GM12878 (cell line): ENCODE results near the gene ADCY7. TPM values are rescaled to one million over a fixed set of nuclear protein-coding genes. Genes with fewer than 3 reads are reported as not detected.

ENCODE experiments used
- ATAC-seq: fragments of 200-7000 bp; cut with Tn5 transposase; 3 replicates; pipeline ENCODE4 v1.9.1; 2020; ENCODE audit warnings: mild to moderate bottlenecking, moderate library complexity
- BruUV-seq: library from RNA; stranded (reverse); fragments of 400-500 nt; replicated peaks from 2 replicates; lab custom pipeline; 2021; lab: Mats Ljungman, UMichigan
- CTCF ChIA-PET: fragments of 300-600 bp; sonication (Branson Sonifier 250); formaldehyde crosslinking; extraction: SDS; loops from one replicate; lab custom pipeline; 2021; ENCODE audit warnings: inconsistent platforms; lab: Yijun Ruan, JAX
- POLR2A ChIA-PET: fragments of 350-600 bp; formaldehyde crosslinking; extraction: SDS; loops from one replicate; lab custom pipeline; 2021; ENCODE audit warnings: inconsistent platforms; lab: Charles Lee
- RAD21 ChIA-PET: fragments of 300-600 bp; sonication (Branson Sonifier 250); formaldehyde crosslinking; loops from one replicate; lab custom pipeline; 2023; ENCODE audit warnings: antibody characterized with exemption; ENCODE audit not compliant: unreplicated experiment; lab: Charles Lee
- SMC1A ChIA-PET: fragments of 300-600 bp; sonication (Branson Sonifier 250); formaldehyde crosslinking; loops from one replicate; lab custom pipeline; 2023; ENCODE audit not compliant: unreplicated experiment, uncharacterized antibody; lab: Charles Lee
- DNase-seq: peaks from one replicate; pipeline ENCODE4 v3.0.0-alpha.2; 2011; ENCODE audit warnings: low read depth, low spot score
- FAIRE-seq: peaks from 3 replicates; lab custom pipeline; 2011; peaks lifted over from hg19 to GRCh38; lab: Jason Lieb, UNC
- H2AFZ ChIP-seq: 2 replicates; pipeline ENCODE4 v1.6.0; 2011; ENCODE audit warnings: low read depth, low read length, control low read depth; ENCODE audit not compliant: control insufficient read depth
- H3K27ac ChIP-seq: 2 replicates; pipeline ENCODE4 v1.5.1; 2011; ENCODE audit warnings: control low read depth; ENCODE audit not compliant: control insufficient read depth, insufficient read depth
- H3K27me3 ChIP-seq, 2 experiments: replicated peaks in 1 of 2; 2 replicates each; pipeline versions ENCODE4 v1.6.0 to v1.6.1; 2011; ENCODE audit warnings: low read length in 1 of 2; ENCODE audit not compliant: control insufficient read depth in 2 of 2, insufficient read depth in 2 of 2
- H3K36me3 ChIP-seq, 2 experiments: 2 replicates each; pipeline ENCODE4 v1.5.1; 2011; ENCODE audit warnings: low read length in 1 of 2; ENCODE audit not compliant: control insufficient read depth in 2 of 2, insufficient read depth in 2 of 2
- H3K4me1 ChIP-seq: 2 replicates; pipeline ENCODE4 v1.6.1; 2011; ENCODE audit warnings: mild to moderate bottlenecking, low read length, moderate library complexity, mixed read lengths; ENCODE audit not compliant: control insufficient read depth, insufficient read depth
- H3K4me2 ChIP-seq: 2 replicates; pipeline ENCODE4 v1.6.0; 2011; ENCODE audit warnings: control low read depth; ENCODE audit not compliant: control insufficient read depth, insufficient read depth
- H3K4me3 ChIP-seq: fragments of 200-600 bp; sonication (generic); 2 replicates; pipeline ENCODE4 v1.5.1; 2016
- H3K79me2 ChIP-seq: 2 replicates; pipeline ENCODE4 v1.6.0; 2011; ENCODE audit warnings: low read length; ENCODE audit not compliant: control insufficient read depth, insufficient read depth
- H3K9ac ChIP-seq: 2 replicates; pipeline ENCODE4 v1.8.0; 2011; ENCODE audit warnings: low read length, control low read depth, mixed read lengths; ENCODE audit not compliant: control insufficient read depth, insufficient read depth
- H3K9me3 ChIP-seq: replicated peaks from 3 replicates; pipeline ENCODE4 v1.5.1; 2011; ENCODE audit warnings: mild to moderate bottlenecking, low read length; ENCODE audit not compliant: control insufficient read depth, insufficient read depth
- H4K20me1 ChIP-seq: 2 replicates; pipeline ENCODE4 v1.6.0; 2011; ENCODE audit not compliant: control insufficient read depth, insufficient read depth
- BHLHE40 ChIP-seq, 2 experiments: fragments of 450-650 bp in 1 of 2; IDR thresholded peaks; 2 replicates each; pipeline ENCODE4 v1.6.1; 2011 to 2017; ENCODE audit warnings: low read depth in 2 of 2, borderline replicate concordance in 1 of 2, improper control_type of control experiment in 1 of 2, low read length in 1 of 2, mild to moderate bottlenecking in 1 of 2
- DPF2 ChIP-seq: fragments of 450-650 bp; IDR thresholded peaks from 2 replicates; pipeline ENCODE4 v1.6.1; 2017; ENCODE audit warnings: mild to moderate bottlenecking
- EED ChIP-seq: sonication (generic); IDR thresholded peaks from 2 replicates; pipeline ENCODE4 v1.6.1; 2016; ENCODE audit warnings: antibody characterized with exemption, low read depth
- KLF5 ChIP-seq: fragments of 450-650 bp; IDR thresholded peaks from 2 replicates; pipeline ENCODE4 v1.6.1; 2014; ENCODE audit warnings: mild to moderate bottlenecking; ENCODE audit not compliant: partially characterized antibody
- MAX ChIP-seq: IDR thresholded peaks from 2 replicates; pipeline ENCODE4 v1.6.1; 2012; ENCODE audit warnings: low read depth, low read length, improper control_type of control experiment
- MTA3 ChIP-seq: IDR thresholded peaks from 2 replicates; pipeline ENCODE4 v1.6.1; 2012; ENCODE audit warnings: low read length, inconsistent platforms, borderline replicate concordance
- MYC ChIP-seq: IDR thresholded peaks from 2 replicates; pipeline ENCODE4 v1.6.1; 2011; ENCODE audit warnings: mild to moderate bottlenecking, low read length, moderate library complexity, inconsistent platforms; ENCODE audit not compliant: insufficient read depth, insufficient replicate concordance, insufficient read length, severe bottlenecking
- SREBF2 ChIP-seq: IDR thresholded peaks from 2 replicates; pipeline ENCODE4 v1.6.1; 2012; ENCODE audit warnings: mild to moderate bottlenecking, low read length
- WGBS: methylation state at CpG from one replicate; pipeline ENCODE4 v1.1.6; 2016; ENCODE audit warnings: low lambda C conversion rate; ENCODE audit not compliant: insufficient replicate concordance, insufficient coverage; ENCODE audit errors: missing lambda C conversion rate; 5-methylcytosine and 5-hydroxymethylcytosine counted together
- in situ Hi-C: fragments of 300-500 bp; cut with MboI; formaldehyde crosslinking; loops from 9 replicates; pipeline ENCODE4 v1.14.3; 2018; ENCODE audit warnings: mixed read lengths
- intact Hi-C: fragments of 100-400 bp; cut with micrococcal nuclease; formaldehyde crosslinking; loops from one replicate; pipeline ENCODE4 v1.14.2; 2022; ENCODE audit not compliant: unreplicated experiment
- polyA plus RNA-seq, 11 experiments: library from polyadenylated mRNA; depleted of rRNA in 4 of 11; unstranded in 6 of 11; stranded (reverse) in 5 of 11; fragments of >200 nt; fragmentation: Nextera tagmentation in 4 of 11; fragmentation: Illumina TruSeq in 1 of 11; extraction: Ambion mirVana in 4 of 11; extraction: Trizol in 1 of 11; gene quantifications; 1 replicate in 1 of 11; 2 replicates in 10 of 11; pipeline versions ENCODE4 v1.2.1 to v1.2.3, GENCODE V29; 2011 to 2016; ENCODE audit warnings: inconsistent platforms in 2 of 11, missing spikeins in 2 of 11, low read depth in 1 of 11
- total RNA-seq, 4 experiments: library from RNA; depleted of rRNA in 3 of 4; stranded (reverse); fragments of >200 nt in 3 of 4; fragmentation: Illumina TruSeq in 1 of 4; extraction: Trizol in 1 of 4; gene quantifications; 2 replicates each; pipeline versions ENCODE4 v1.2.1 to v1.2.3, GENCODE V29; 2013 to 2021

The ADCY7 gene
- total and polyA plus RNA-seq, 10 of the 15 experiments (the other 5 are each of a cell fraction or from before 2014, with no cell fraction given): 1.2 to 87.9 (median 24.4) TPM

GRCh38 chr16:50284131-50284911, 18.0 kb downstream of the ADCY7 start:
- peaks cover 11 to 12% of the 10 kb centered on the region in 2 experiments for H3K36me3 ChIP-seq
- SMC1A ChIA-PET: interaction anchor here (0.9 to 8.9 kb wide), 5 partner anchors 10 to 244 kb away, joined by 3 to 73 read pairs (median 3); partner anchors contain the start of gene ADCY7
- intact Hi-C loops: no loop called here
- RAD21 ChIA-PET: interaction anchor here (1.0 to 1.1 kb wide), 2 partner anchors 11 to 14 kb away, joined by 3 to 4 read pairs; no protein-coding TSS in a partner anchor
- 72% methylated on average over 14 of the region's 14 CpGs for WGBS
- TF ChIP-seq MYC (peak; percentile 17), MAX (no peak), EED (no peak), MTA3 (no peak), SREBF2 (no peak), BHLHE40 (IDR thresholded peaks at IDR 0.05; ENCODE audit: borderline replicate concordance in 1 of 2, low read depth in 2 of 2, low read length in 1 of 2) (peak in 1 of 2 experiments; percentile 73; a peak in 2 of 4 replicates), KLF5 (no peak), DPF2 (no peak)
- TF ChIP-seq, all 136 proteins: peak for 2
- no TSS peak for BruUV-seq
- peak overlapping the region; percentile 71 for H3K4me2 ChIP-seq
- peak overlapping the region; percentile 55 for H3K27ac ChIP-seq
- no peak overlapping the region for H2AFZ ChIP-seq
- no peak overlapping the region for H3K4me3 ChIP-seq
- ATAC-seq: no peak
- H3K27me3 ChIP-seq: no peaks in the 10 kb centered on the region
- peaks cover 71% of the 10 kb centered on the region for H3K79me2 ChIP-seq
- POLR2A ChIA-PET: no interaction called here
- H3K9ac ChIP-seq: no peak overlapping the region; the same call in 1 of the 2 replicates
- peaks cover 47% of the 10 kb centered on the region for H3K4me1 ChIP-seq
- CTCF ChIA-PET: interaction anchor here (0.6 to 6.8 kb wide), 6 partner anchors 19 to 212 kb away, joined by 3 to 38 read pairs (median 4); no protein-coding TSS in a partner anchor
- FAIRE-seq: no peak
- H3K9me3 ChIP-seq: no peaks in the 10 kb centered on the region; the same call in 2 of the 3 replicates
- DNase-seq: no peak
- in situ Hi-C loops: no loop called here
- no peaks in the 10 kb centered on the region for H4K20me1 ChIP-seq
